Measurements from ENCODE around the gene PYCR2. TPM values are rescaled to one million over a fixed set of nuclear protein-coding genes. Genes with fewer than 3 reads are reported as not detected.

PYCR2 gene
- total RNA-seq, 4 donors from 2014 or later, result 19.5 to 66.4 (median 38.8) TPM

- Histone ChIP-seq H3K27me3 (no peaks in the 10 kb centered on the region), H3K36me3 (no peaks in the 10 kb centered on the region), H3K4me3 (no peak overlapping the region), H3K27ac (peak overlapping the region; percentile 9 to 53), H3K4me1 (no peaks in the 10 kb centered on the region), H3K9me3 (no peaks in the 10 kb centered on the region)
- TF ChIP-seq POLR2A (IDR thresholded peaks at IDR 0.05) (no peak), CTCF (IDR thresholded peaks at IDR 0.05) (no peak)
- intact Hi-C loops (cut with DNase I; ENCODE audit: low total_unique reads), result no loop called here
- DNase-seq, result peak in 1 of 2 donors; percentile 10
These were observed 41.2 kb upstream of the PYCR2 start for GRCh38 chr1:225965231-225965630.

- Histone ChIP-seq H3K4me3 (no peak overlapping the region), H3K27ac (no peak overlapping the region), H3K9me3 (no peaks in the 10 kb centered on the region), H3K4me1 (no peaks in the 10 kb centered on the region), H3K27me3 (no peaks in the 10 kb centered on the region), H3K36me3 (no peaks in the 10 kb centered on the region)
- TF ChIP-seq POLR2A (IDR thresholded peaks at IDR 0.05), result no peak
- TF ChIP-seq CTCF (IDR thresholded peaks at IDR 0.05), result no peak
- peak in 1 of 2 donors; percentile 11 for DNase-seq
- intact Hi-C loops (cut with DNase I; ENCODE audit: low total_unique reads), result no loop called here
These were observed 39.9 kb upstream of the PYCR2 start for GRCh38 chr1:225963735-225964530.

- peak in 1 of 2 donors; percentile 14 for DNase-seq
- H3K4me3 ChIP-seq, result no peak overlapping the region
- no peaks in the 10 kb centered on the region for H3K9me3 ChIP-seq
- H3K27ac ChIP-seq, result no peak overlapping the region
- TF ChIP-seq CTCF (IDR thresholded peaks at IDR 0.05) (peak; percentile 16 to 26 (median 24)), POLR2A (IDR thresholded peaks at IDR 0.05) (no peak)
- H3K4me1 ChIP-seq, result no peaks in the 10 kb centered on the region
- intact Hi-C loops (cut with DNase I; ENCODE audit: low total_unique reads), result no loop called here
- H3K27me3 ChIP-seq, result no peaks in the 10 kb centered on the region
- no peaks in the 10 kb centered on the region for H3K36me3 ChIP-seq
These were observed 38.5 kb upstream of the PYCR2 start for GRCh38 chr1:225962440-225962975.

- intact Hi-C loops (cut with DNase I; ENCODE audit: low total_unique reads), result no loop called here
- H3K36me3 ChIP-seq, result no peaks in the 10 kb centered on the region
- peak in 1 of 2 donors; percentile 5 for DNase-seq
- no peak overlapping the region for H3K4me3 ChIP-seq
- H3K4me1 ChIP-seq, result no peaks in the 10 kb centered on the region
- no peak overlapping the region for H3K27ac ChIP-seq
- TF ChIP-seq CTCF (IDR thresholded peaks at IDR 0.05) (no peak), POLR2A (IDR thresholded peaks at IDR 0.05) (no peak)
- no peaks in the 10 kb centered on the region for H3K9me3 ChIP-seq
- H3K27me3 ChIP-seq, result no peaks in the 10 kb centered on the region
These were observed 37.8 kb upstream of the PYCR2 start for GRCh38 chr1:225961659-225962439.

GRCh38 chr1:225958041-225958440 is 34.0 kb upstream of the PYCR2 start:
- no peak for TF ChIP-seq POLR2A (IDR thresholded peaks at IDR 0.05)
- TF ChIP-seq CTCF (IDR thresholded peaks at IDR 0.05), result no peak
- Histone ChIP-seq H3K9me3 (no peaks in the 10 kb centered on the region), H3K27me3 (no peaks in the 10 kb centered on the region), H3K4me1 (no peaks in the 10 kb centered on the region), H3K27ac (no peak overlapping the region), H3K36me3 (no peaks in the 10 kb centered on the region), H3K4me3 (no peak overlapping the region)
- intact Hi-C loops (cut with DNase I; ENCODE audit: low total_unique reads), result no loop called here
- DNase-seq, result no peak
